Trophoblast cell (in vitro differentiated cells and primary cell): ENCODE results near the gene ACTR1A.

ENCODE experiments used
- DNase-seq, 2 donors: peaks; one replicate each; pipeline ENCODE4 v3.0.0-alpha.2; 2016
- H2AFZ ChIP-seq: 2 replicates; pipeline ENCODE4 v1.6.1; 2013; ENCODE audit warnings: low read length, moderate library complexity, mild to moderate bottlenecking; ENCODE audit not compliant: insufficient read depth, poor library complexity
- H2AK5ac ChIP-seq: 2 replicates; pipeline ENCODE4 v1.6.1; 2013; ENCODE audit warnings: mild to moderate bottlenecking, low read length
- H2BK120ac ChIP-seq: 2 replicates; pipeline ENCODE4 v1.6.1; 2013; ENCODE audit warnings: low read length, mild to moderate bottlenecking, moderate library complexity; ENCODE audit not compliant: insufficient read depth, poor library complexity
- H2BK12ac ChIP-seq: 2 replicates; pipeline ENCODE4 v1.6.1; 2013; ENCODE audit warnings: mild to moderate bottlenecking, low read length, moderate library complexity
- H2BK5ac ChIP-seq: 2 replicates; pipeline ENCODE4 v1.6.1; 2013; ENCODE audit warnings: low read length, low read depth, moderate library complexity, mild to moderate bottlenecking; ENCODE audit not compliant: poor library complexity
- H3K14ac ChIP-seq: 2 replicates; pipeline ENCODE4 v1.6.1; 2013; ENCODE audit warnings: mild to moderate bottlenecking, low read length
- H3K18ac ChIP-seq: 2 replicates; pipeline ENCODE4 v1.6.1; 2013; ENCODE audit warnings: mild to moderate bottlenecking, low read length
- H3K23ac ChIP-seq: 2 replicates; pipeline ENCODE4 v1.6.1; 2013; ENCODE audit warnings: low read length
- H3K27ac ChIP-seq: 2 replicates; pipeline ENCODE4 v1.5.1; 2013; ENCODE audit warnings: low read depth, mild to moderate bottlenecking, inconsistent platforms, low read length, moderate library complexity
- H3K27me3 ChIP-seq: 2 replicates; pipeline ENCODE4 v1.6.1; 2013; ENCODE audit warnings: inconsistent platforms, mild to moderate bottlenecking, low read length, moderate library complexity; ENCODE audit not compliant: insufficient read depth
- H3K36me3 ChIP-seq, 2 experiments: 1 replicate in 1 of 2; 2 replicates in 1 of 2; pipeline ENCODE4 v1.6.1; 2013; ENCODE audit warnings: low read length in 2 of 2, mild to moderate bottlenecking in 2 of 2, moderate library complexity in 1 of 2; ENCODE audit not compliant: insufficient read depth in 2 of 2, control insufficient read depth in 1 of 2
- H3K4ac ChIP-seq: 2 replicates; pipeline ENCODE4 v1.6.1; 2013; ENCODE audit warnings: low read depth, mild to moderate bottlenecking, low read length, moderate library complexity
- H3K4me1 ChIP-seq, 2 experiments: 1 replicate in 1 of 2; 2 replicates in 1 of 2; pipeline ENCODE4 v1.6.1; 2013; ENCODE audit warnings: low read length in 2 of 2, mild to moderate bottlenecking in 2 of 2, moderate library complexity in 1 of 2; ENCODE audit not compliant: insufficient read depth in 2 of 2, control insufficient read depth in 1 of 2
- H3K4me2 ChIP-seq: 2 replicates; pipeline ENCODE4 v1.6.1; 2013; ENCODE audit warnings: inconsistent platforms, mild to moderate bottlenecking, low read length, moderate library complexity
- H3K4me3 ChIP-seq: 2 replicates; pipeline ENCODE4 v1.5.1; 2013; ENCODE audit warnings: mild to moderate bottlenecking, low read depth, low read length, inconsistent platforms
- H3K79me1 ChIP-seq: one replicate; pipeline ENCODE4 v1.6.1; 2013; ENCODE audit warnings: low read length
- H3K79me2 ChIP-seq: 2 replicates; pipeline ENCODE4 v1.6.1; 2013; ENCODE audit warnings: low read length, mild to moderate bottlenecking; ENCODE audit not compliant: control insufficient read depth, insufficient read depth, poor library complexity
- H3K9ac ChIP-seq: 2 replicates; pipeline ENCODE4 v1.6.1; 2013; ENCODE audit warnings: mild to moderate bottlenecking, low read length
- H3K9me3 ChIP-seq: 2 replicates; pipeline ENCODE4 v1.6.1; 2013; ENCODE audit warnings: low read depth, mild to moderate bottlenecking, control low read depth, inconsistent platforms, low read length; ENCODE audit not compliant: insufficient read depth
- H4K12ac ChIP-seq: 2 replicates; pipeline ENCODE4 v1.6.1; 2013; ENCODE audit warnings: low read depth, mild to moderate bottlenecking, low read length, moderate library complexity
- H4K8ac ChIP-seq: 2 replicates; pipeline ENCODE4 v1.6.1; 2013; ENCODE audit warnings: low read depth, mild to moderate bottlenecking, low read length, moderate library complexity
- H4K91ac ChIP-seq: one replicate; pipeline ENCODE4 v1.6.1; 2013; ENCODE audit warnings: low read depth, mild to moderate bottlenecking, low read length, moderate library complexity
- WGBS: extraction: QIAGEN DNeasy Blood & Tissue Kit; methylation state at CpG from one replicate; pipeline ENCODE4 v1.1.7; 2013; ENCODE audit warnings: missing lambda C conversion rate; ENCODE audit not compliant: insufficient read length, insufficient coverage; ENCODE audit errors: extremely low coverage; 5-methylcytosine and 5-hydroxymethylcytosine counted together

Gene ACTR1A

DNA sequence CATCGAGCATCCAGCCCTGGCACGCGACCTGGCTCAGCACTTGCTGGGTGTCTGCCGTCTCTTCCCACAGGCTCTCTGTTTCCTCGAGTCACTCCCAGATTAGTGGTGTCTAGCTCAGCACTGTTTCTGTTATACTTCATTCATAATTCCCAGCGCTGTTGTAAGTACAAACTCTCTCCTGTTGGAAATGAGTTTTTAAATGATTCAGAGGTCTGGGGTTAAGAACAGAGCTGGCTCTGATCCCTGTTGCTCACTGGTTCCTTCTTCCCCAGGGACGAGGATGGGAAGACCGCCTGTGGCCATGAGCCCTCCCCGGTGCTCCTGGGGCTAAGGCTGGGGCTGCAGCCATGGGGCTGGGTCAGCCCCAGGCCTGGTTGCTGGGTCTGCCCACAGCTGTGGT is 33.8 kb downstream of the ACTR1A start:
- Histone ChIP-seq H2BK5ac (no peak overlapping the region), H3K79me2 (no peaks in the 10 kb centered on the region), H3K4ac (no peak overlapping the region), H4K12ac (no peak overlapping the region), H3K14ac (no peak overlapping the region), H3K4me1 (peaks cover 0 to 1% of the 10 kb centered on the region in 2 experiments), H3K27me3 (no peaks in the 10 kb centered on the region), H2BK120ac (no peak overlapping the region), H3K27ac (no peak overlapping the region), H3K18ac (no peak overlapping the region), H3K4me3 (no peak overlapping the region), H4K91ac (no peak overlapping the region), H3K4me2 (no peak overlapping the region), H2AK5ac (no peak overlapping the region), H3K23ac (no peak overlapping the region), H3K9ac (no peak overlapping the region), H3K79me1 (no peaks in the 10 kb centered on the region), H4K8ac (no peak overlapping the region), H2BK12ac (no peak overlapping the region), H3K9me3 (no peaks in the 10 kb centered on the region), H3K36me3 (peaks cover 2 to 7% of the 10 kb centered on the region in 2 experiments), H2AFZ (no peak overlapping the region)
- no CpG with 5 or more reads among the region's 9 CpGs for WGBS
- no peak for DNase-seq

DNA sequence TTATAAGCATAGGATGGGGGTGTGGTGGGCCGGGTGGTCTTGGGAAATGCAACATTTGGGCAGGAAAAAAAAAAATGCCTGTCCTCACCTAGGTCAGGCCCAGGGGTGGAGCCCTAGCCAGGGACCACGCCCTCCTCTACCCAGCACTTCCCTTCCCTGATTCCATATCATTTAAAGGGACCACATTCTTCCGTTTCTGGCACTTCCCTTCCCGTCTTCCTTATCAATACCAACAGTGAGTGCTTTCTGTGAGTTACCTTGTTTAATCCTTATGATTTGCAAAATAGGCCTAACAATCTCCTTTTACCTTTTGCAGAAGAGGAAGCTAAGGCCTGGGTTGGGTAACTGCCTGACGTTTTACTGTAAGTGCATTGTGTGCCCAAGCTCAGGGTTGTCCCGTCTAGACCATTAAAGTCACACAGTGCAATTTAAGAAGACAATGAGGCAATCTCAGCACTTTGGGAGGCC is 34.5 kb downstream of the ACTR1A start:
- WGBS = no CpG with 5 or more reads among the region's 6 CpGs
- no peaks in the 10 kb centered on the region for H3K9me3 ChIP-seq
- no peak overlapping the region for H3K4me2 ChIP-seq

DNA sequence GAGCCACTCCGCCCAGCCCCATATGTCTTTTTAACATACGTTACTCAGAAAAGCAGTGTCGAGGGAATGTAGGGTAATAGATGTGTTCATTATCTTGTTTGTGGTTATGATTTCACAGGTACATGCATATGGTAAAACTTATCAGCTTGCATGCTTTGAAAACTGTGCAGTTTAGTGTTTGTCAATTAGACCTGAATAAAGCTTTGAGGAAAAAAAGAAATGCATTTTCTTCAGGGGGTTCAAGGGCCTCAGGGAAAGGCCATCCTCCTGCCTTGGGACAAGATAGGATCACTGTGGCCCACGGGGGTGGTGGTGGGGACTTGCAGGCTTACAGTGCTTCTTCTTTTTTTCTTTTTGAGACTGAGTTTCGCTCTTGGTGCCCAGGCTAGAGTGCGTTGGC is 35.2 kb downstream of the ACTR1A start:
- H3K9ac ChIP-seq = no peak overlapping the region
- no CpG with 5 or more reads among the region's 6 CpGs for WGBS
- no peak overlapping the region for H4K12ac ChIP-seq
- H3K4me1 ChIP-seq = peaks cover 0 to 5% of the 10 kb centered on the region in 2 experiments
- no peak for DNase-seq
- no peak overlapping the region for H2BK5ac ChIP-seq
- H3K4me3 ChIP-seq = no peak overlapping the region
- no peaks in the 10 kb centered on the region for H3K79me1 ChIP-seq
- peaks cover 2 to 7% of the 10 kb centered on the region in 2 experiments for H3K36me3 ChIP-seq
- H4K8ac ChIP-seq = no peak overlapping the region
- H2BK120ac ChIP-seq = no peak overlapping the region
- H3K9me3 ChIP-seq = no peaks in the 10 kb centered on the region
- no peak overlapping the region for H3K4me2 ChIP-seq
- no peak overlapping the region for H2AFZ ChIP-seq
- H2BK12ac ChIP-seq = no peak overlapping the region
- H3K14ac ChIP-seq = no peak overlapping the region
- H4K91ac ChIP-seq = no peak overlapping the region
- H3K27ac ChIP-seq = no peak overlapping the region
- no peaks in the 10 kb centered on the region for H3K79me2 ChIP-seq
- H3K27me3 ChIP-seq = no peaks in the 10 kb centered on the region
- no peak overlapping the region for H3K18ac ChIP-seq
- no peak overlapping the region for H3K4ac ChIP-seq
- H3K23ac ChIP-seq = no peak overlapping the region
- H2AK5ac ChIP-seq = no peak overlapping the region

More for the DNA sequence above, 34.5 kb downstream of the ACTR1A start:
- H2BK5ac ChIP-seq = no peak overlapping the region
- no peak overlapping the region for H3K23ac ChIP-seq
- no peak for DNase-seq
- H3K4me3 ChIP-seq = no peak overlapping the region
- H3K4ac ChIP-seq = no peak overlapping the region
- H3K27me3 ChIP-seq = no peaks in the 10 kb centered on the region
- no peak overlapping the region for H2BK12ac ChIP-seq
- H3K36me3 ChIP-seq = peaks cover 2 to 7% of the 10 kb centered on the region in 2 experiments
- no peaks in the 10 kb centered on the region for H3K79me2 ChIP-seq
- no peak overlapping the region for H4K12ac ChIP-seq
- no peak overlapping the region for H3K9ac ChIP-seq
- H3K4me1 ChIP-seq = peaks cover 0 to 5% of the 10 kb centered on the region in 2 experiments
- H3K14ac ChIP-seq = no peak overlapping the region
- no peak overlapping the region for H2AFZ ChIP-seq
- H2AK5ac ChIP-seq = no peak overlapping the region
- no peak overlapping the region for H4K91ac ChIP-seq
- H3K79me1 ChIP-seq = no peaks in the 10 kb centered on the region
- no peak overlapping the region for H3K18ac ChIP-seq
- no peak overlapping the region for H3K27ac ChIP-seq
- no peak overlapping the region for H2BK120ac ChIP-seq
- H4K8ac ChIP-seq = no peak overlapping the region

DNA sequence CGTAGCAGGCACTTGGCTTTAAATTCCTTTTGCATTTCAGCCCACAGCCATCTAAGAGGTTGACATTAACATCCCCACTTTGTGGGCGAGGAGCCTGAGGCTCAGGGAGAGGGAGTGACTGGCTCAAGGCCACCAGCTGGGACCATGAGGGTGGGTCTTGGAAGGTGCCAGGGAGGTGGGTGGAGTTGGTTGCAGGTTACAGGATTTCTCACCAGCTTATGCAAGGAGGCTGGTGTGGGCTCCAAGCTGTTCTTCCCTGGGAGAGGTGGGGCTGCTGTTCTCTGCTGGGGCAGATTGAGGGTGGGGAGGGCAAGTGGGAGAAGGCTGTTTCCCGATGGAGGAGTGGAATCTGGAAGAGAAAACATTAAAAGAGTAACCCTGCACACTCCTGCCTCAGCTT is 37.0 kb downstream of the ACTR1A start:
- Histone ChIP-seq H3K79me1 (peaks cover 6% of the 10 kb centered on the region), H2AFZ (no peak overlapping the region), H3K36me3 (peaks cover 2 to 4% of the 10 kb centered on the region in 2 experiments), H3K9me3 (peaks cover 1% of the 10 kb centered on the region), H3K9ac (no peak overlapping the region), H3K4me3 (no peak overlapping the region), H3K14ac (no peak overlapping the region), H3K23ac (no peak overlapping the region), H3K79me2 (peaks cover 3% of the 10 kb centered on the region), H2AK5ac (no peak overlapping the region), H4K91ac (no peak overlapping the region), H4K8ac (no peak overlapping the region), H2BK5ac (no peak overlapping the region), H2BK12ac (no peak overlapping the region), H3K4me1 (peaks cover 11 to 19% of the 10 kb centered on the region in 2 experiments), H4K12ac (no peak overlapping the region), H3K18ac (no peak overlapping the region), H3K27me3 (no peaks in the 10 kb centered on the region), H2BK120ac (no peak overlapping the region), H3K4ac (no peak overlapping the region), H3K27ac (no peak overlapping the region), H3K4me2 (no peak overlapping the region)
- DNase-seq = no peak
- no CpG with 5 or more reads among the region's 3 CpGs for WGBS
